HepG2 (cell line): ENCODE results near the gene SGO1. TPM values are rescaled to one million over a fixed set of nuclear protein-coding genes. Genes with fewer than 3 reads are reported as not detected.

Source experiments
- ARHGAP35 ChIP-seq: sonication (generic); formaldehyde crosslinking; IDR thresholded peaks from 2 replicates; pipeline ENCODE4 v1.9.0; 2022; ENCODE audit warnings: mild to moderate bottlenecking, inconsistent platforms, moderate library complexity, missing genetic modification reagents, borderline replicate concordance
- CSRNP2 ChIP-seq: sonication (generic); formaldehyde crosslinking; conservative IDR thresholded peaks from 2 replicates; pipeline ENCODE4 v1.8.0; 2022; ENCODE audit warnings: low read depth, missing genetic modification reagents
- DMTF1 ChIP-seq: sonication (generic); formaldehyde crosslinking; IDR thresholded peaks from 2 replicates; pipeline ENCODE4 v1.4.0; 2020; ENCODE audit warnings: mild to moderate bottlenecking, missing genetic modification reagents
- DR1 ChIP-seq: sonication (generic); formaldehyde crosslinking; IDR thresholded peaks from 2 replicates; pipeline ENCODE4 v1.8.0; 2021; ENCODE audit warnings: mild to moderate bottlenecking, missing genetic modification reagents, inconsistent platforms
- IRF1 ChIP-seq: sonication (generic); formaldehyde crosslinking; IDR thresholded peaks from 2 replicates; pipeline ENCODE4 v1.4.0; 2020; ENCODE audit warnings: low read depth, mild to moderate bottlenecking, missing genetic modification reagents
- MAFF ChIP-seq: IDR thresholded peaks from 2 replicates; pipeline ENCODE4 v1.6.1; 2011; ENCODE audit warnings: low read depth, low read length, improper control_type of control experiment
- PHB2 ChIP-seq: fragments of 450-650 bp; IDR thresholded peaks from 2 replicates; pipeline ENCODE4 v1.6.1; 2018; ENCODE audit not compliant: partially characterized antibody
- POGK ChIP-seq: sonication (generic); formaldehyde crosslinking; conservative IDR thresholded peaks from 2 replicates; pipeline ENCODE4 v1.8.0; 2022; ENCODE audit warnings: mild to moderate bottlenecking, moderate library complexity, missing genetic modification reagents
- PREB ChIP-seq: sonication (generic); formaldehyde crosslinking; IDR thresholded peaks from 2 replicates; pipeline ENCODE4 v1.4.0; 2020; ENCODE audit warnings: missing genetic modification reagents
- SMAD1 ChIP-seq: sonication (generic); formaldehyde crosslinking; IDR thresholded peaks from 2 replicates; pipeline ENCODE4 v1.4.0; 2020; ENCODE audit warnings: missing genetic modification reagents, low read depth, mild to moderate bottlenecking, borderline replicate concordance
- SMAD9 ChIP-seq: sonication (generic); formaldehyde crosslinking; IDR thresholded peaks from 2 replicates; pipeline ENCODE4 v1.5.1; 2020; ENCODE audit warnings: mild to moderate bottlenecking, missing genetic modification reagents
- TOE1 ChIP-seq: sonication (generic); formaldehyde crosslinking; IDR thresholded peaks from 2 replicates; pipeline ENCODE4 v1.4.0; 2020; ENCODE audit warnings: mild to moderate bottlenecking, missing genetic modification reagents
- ZMYM2 ChIP-seq: sonication (generic); formaldehyde crosslinking; IDR thresholded peaks from 2 replicates; pipeline ENCODE4 v1.8.0; 2022; ENCODE audit warnings: mild to moderate bottlenecking, missing genetic modification reagents
- ZNF12 ChIP-seq: sonication (generic); formaldehyde crosslinking; IDR thresholded peaks from 2 replicates; pipeline ENCODE4 v1.5.0; 2020; ENCODE audit warnings: missing genetic modification reagents
- ZNF343 ChIP-seq: sonication (generic); formaldehyde crosslinking; IDR thresholded peaks from 2 replicates; pipeline ENCODE4 v1.4.0; 2020; ENCODE audit warnings: mild to moderate bottlenecking, missing genetic modification reagents
- ZNF598 ChIP-seq: sonication (generic); formaldehyde crosslinking; IDR thresholded peaks from 2 replicates; pipeline ENCODE4 v1.5.1; 2020; ENCODE audit warnings: mild to moderate bottlenecking, missing genetic modification reagents, borderline replicate concordance
- ZNF740 ChIP-seq: sonication (generic); formaldehyde crosslinking; IDR thresholded peaks from 2 replicates; pipeline ENCODE4 v1.4.0; 2020; ENCODE audit warnings: missing genetic modification reagents
- polyA plus RNA-seq, 8 experiments: library from polyadenylated mRNA; depleted of rRNA in 3 of 8; stranded (reverse) in 7 of 8; unstranded in 1 of 8; fragments of >200 nt; fragmentation: Illumina TruSeq in 4 of 8; extraction: Trizol in 4 of 8; gene quantifications; 2 replicates each; pipeline versions ENCODE4 v1.2.1 to v1.2.3, GENCODE V29; 2011 to 2016; ENCODE audit warnings: low read depth in 4 of 8, missing spikeins in 1 of 8, mixed read lengths in 1 of 8; ENCODE audit not compliant: insufficient read depth in 1 of 8
- total RNA-seq, 5 experiments: library from RNA; depleted of rRNA; stranded (reverse); fragments of >200 nt; fragmentation: Illumina TruSeq; extraction: Trizol; gene quantifications; 2 replicates each; pipeline ENCODE4 v1.2.3, GENCODE V29; 2016; ENCODE audit warnings: low read depth in 1 of 5

The SGO1 gene
- total and polyA plus RNA-seq, 2 of the 13 experiments (the other 11 are each of a cell fraction or from before 2014, with no cell fraction given) = 2.1 to 16.1 TPM

- TF ChIP-seq SMAD1 (CRISPR knock-in tag) (no peak), CSRNP2 (CRISPR knock-in tag) (no peak), SMAD9 (CRISPR knock-in tag) (no peak), POGK (CRISPR knock-in tag) (peak; percentile 78), ZNF598 (CRISPR knock-in tag) (no peak; the same call in 1 of the 2 replicates), MAFF (no peak), PREB (no peak), ZNF12 (CRISPR knock-in tag) (no peak), PHB2 (no peak), DMTF1 (CRISPR knock-in tag) (peak; percentile 99; the same call in 1 of the 2 replicates), IRF1 (CRISPR knock-in tag) (no peak), ZMYM2 (CRISPR knock-in tag) (0 out of 2 replicates have a peak, but pooled peaks have one; percentile 29), DR1 (CRISPR knock-in tag) (peak; percentile 63; the same call in 1 of the 2 replicates), ZNF343 (CRISPR knock-in tag) (peak; percentile 78; the same call in 1 of the 2 replicates), ZNF740 (CRISPR knock-in tag) (no peak), TOE1 (CRISPR knock-in tag) (no peak), ARHGAP35 (CRISPR knock-in tag) (no peak)
Measured at GRCh38 chr3:20185679-20186599, at the start of gene SGO1 (continued).
